Hepatocyte (in vitro differentiated cells): Measurements from ENCODE around the gene CYP27C1.

Experiments
- CTCF ChIP-seq: fragments of 200-600 bp; sonication (generic); IDR thresholded peaks from 2 replicates; pipeline ENCODE4 v1.5.1; 2016; ENCODE audit warnings: antibody characterized with exemption, mild to moderate bottlenecking; ENCODE audit not compliant: poor library complexity
- EZH2 ChIP-seq: fragments of 200-600 bp; sonication (generic); IDR thresholded peaks from 2 replicates; pipeline ENCODE4 v1.6.1; 2016; ENCODE audit warnings: antibody characterized with exemption, mild to moderate bottlenecking, borderline replicate concordance

GRCh38 chr2:127138281-127138680 lies 81.8 kb downstream of the CYP27C1 start:
- TF ChIP-seq CTCF (no peak), EZH2 (no peak)
